Measurements from ENCODE around the gene ZHX3.

The ZHX3 gene

DNA sequence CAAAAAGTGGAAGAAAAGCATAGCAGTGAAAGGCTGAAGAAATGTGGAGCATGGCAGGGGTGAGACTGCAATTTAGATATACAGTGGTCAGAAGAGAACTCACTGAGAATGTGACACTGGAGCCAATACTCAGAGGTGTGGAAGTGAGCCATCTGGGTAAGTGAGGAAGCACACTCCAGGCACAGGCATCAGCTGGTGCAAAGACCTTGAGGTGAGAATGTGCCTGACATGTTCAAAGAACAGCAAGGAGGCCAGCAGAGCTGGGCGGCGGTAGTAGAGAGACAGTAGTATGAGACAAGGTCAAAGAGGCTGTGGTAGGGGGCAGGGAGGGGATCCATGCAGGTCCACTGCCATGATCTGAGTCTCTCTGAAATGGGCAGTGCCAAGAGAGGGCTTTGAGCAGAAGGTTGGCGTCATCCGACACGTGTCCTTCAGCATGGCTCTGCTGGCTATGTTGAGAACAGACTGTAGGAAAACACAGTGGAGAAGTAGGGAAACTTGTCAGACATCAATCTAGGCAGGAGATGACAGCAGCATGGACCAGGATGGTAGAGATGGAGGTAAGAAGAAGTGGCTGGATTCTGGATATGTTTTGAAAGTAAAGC lies 95.8 kb downstream of the ZHX3 start:
- no peak for DNase-seq

DNA sequence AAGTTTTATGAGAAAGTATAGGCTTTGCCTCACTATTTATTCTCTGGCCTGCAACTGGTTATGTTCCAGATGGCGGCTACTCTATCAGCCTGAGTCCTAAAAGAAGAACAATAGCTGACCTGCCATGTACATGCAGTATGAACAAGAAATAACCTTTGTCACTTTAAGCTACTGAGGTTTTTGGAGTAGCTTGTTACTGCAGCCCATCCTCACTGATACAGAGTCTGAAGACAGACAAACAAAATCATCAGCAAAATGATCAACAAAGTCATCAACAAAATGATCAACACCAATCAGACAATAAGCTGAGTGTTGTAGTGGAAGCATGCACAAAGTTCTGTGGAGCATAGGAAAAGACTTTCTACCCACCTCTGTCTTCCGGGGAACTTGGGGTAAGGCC lies 97.7 kb downstream of the ZHX3 start:
- no peak for DNase-seq

DNA sequence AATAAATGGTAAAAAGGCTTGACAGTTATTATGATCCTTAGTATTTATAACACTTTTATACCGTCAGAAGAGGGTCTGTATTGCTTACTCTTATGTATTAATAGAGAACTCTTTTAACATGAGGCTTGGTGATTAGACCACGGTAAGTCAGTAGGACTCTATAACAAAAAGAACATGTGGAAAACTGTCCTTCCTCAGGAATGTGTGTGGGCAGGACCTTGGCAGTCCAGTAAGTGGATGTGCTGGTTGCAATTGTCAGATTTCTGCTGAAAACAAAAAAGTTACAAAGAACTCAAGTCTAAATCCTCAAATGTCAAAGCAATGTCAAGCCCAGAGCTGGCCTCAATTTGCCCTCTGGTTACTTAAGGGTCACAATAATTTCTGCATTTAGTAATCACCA lies 99.1 kb downstream of the ZHX3 start:
- no peak for DNase-seq

DNA sequence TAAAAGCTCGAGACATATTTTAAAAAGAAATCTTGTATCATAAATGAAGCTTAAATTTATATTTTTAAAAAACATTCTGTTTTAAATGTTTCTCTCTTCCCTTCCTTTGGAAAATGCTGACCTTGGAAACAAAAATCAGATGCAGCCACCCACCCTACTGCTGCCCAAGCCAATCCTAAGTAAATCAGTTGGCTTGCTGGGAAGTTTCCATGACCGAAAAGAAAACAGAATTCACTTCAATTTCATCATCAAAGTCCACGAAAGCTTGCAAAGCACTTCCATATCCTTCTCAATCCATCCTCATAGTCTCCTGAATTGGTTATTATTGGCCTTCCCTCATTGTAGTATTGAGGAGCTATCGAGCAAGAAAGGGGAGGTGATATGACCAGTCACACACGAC lies 100.1 kb downstream of the ZHX3 start:
- DNase-seq = no peak

DNA sequence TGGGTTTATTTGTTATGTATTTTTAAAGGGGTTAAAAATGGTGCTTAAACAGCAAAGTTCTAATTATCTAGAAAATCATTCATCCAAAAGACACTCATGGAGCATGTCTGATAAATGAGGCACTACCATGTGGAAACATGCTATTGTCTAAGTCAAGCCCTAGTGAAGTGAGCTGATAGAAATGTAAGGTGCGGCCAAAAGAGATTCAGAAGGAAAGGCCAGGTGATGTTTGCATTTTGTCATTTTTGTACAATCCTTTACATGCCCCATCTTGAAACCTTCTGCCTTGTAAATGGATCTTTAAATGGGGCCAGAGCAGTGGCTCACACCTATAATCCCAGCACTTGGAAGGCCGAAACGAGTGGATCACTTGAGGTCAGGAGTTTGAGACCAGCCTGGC lies 102.9 kb downstream of the ZHX3 start:
- no peak for DNase-seq

DNA sequence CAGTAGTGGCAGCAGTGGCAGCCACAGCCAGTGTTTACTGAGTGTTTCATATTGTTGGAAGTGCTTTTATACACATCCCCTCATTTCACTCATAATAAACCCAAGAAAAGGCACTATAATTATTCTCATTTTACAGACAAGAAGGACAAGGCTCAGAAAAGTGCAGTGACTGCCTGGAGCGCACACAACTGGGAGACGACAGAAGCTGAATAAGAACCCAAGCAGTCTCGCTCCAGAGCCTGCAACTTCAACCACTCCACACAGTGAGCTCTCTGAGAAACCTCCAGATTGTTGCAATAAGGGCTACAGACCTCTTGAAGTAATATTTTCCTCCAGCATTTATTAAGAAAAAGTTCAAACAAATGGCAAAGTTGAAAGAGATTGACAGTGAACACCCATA lies 103.3 kb downstream of the ZHX3 start:
- DNase-seq = no peak

DNA sequence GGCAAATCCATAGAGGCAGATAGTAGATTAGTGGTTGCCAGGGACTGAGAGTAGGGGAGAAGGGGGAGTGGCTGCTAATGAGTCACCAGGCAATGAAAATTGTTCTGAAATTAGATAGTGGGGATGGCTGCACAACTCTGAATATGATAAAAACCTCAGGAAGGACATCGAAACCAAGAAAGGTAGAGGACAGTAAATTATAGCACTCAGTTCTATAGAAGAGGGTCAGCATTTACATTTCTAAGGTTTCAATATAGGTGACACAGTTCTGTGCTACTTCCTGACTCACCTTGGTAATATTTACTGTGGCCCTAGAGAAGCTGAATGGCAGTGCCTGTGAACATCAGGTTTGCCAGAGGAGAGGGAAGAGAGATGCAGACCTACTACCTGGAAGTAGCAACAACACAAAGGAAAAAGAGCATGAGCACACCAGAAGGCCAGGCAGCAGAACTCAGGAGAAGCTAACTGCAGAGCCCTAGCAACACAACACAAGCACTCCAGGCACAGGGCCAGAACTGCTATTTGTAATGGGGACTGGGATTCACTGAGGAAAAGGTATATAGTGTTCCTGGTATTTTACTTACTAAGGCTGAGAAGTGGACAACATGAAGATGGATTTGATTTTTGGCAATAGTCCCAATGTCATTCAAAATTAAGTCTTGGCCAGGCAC lies 104.2 kb downstream of the ZHX3 start:
- DNase-seq = no peak

DNA sequence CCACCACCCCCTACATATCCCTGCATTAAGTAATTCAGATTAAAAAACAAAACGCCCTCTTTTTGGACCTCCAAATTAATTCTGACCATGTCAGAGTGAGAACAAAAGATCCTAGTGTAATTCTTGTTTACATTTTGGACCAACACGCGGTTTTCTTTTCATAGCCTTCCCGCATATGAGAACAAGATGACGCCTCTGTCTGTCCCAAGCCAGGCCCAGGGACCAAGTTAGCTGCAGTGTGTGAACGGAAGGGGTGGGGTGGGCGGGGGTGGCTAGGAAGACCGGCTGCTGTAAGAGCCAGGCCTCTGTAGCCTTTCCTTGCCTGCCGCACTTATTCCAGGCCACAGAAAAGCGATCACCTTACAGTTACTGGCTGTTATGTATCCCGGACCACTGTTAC lies 112.2 kb downstream of the ZHX3 start:
- no peak for DNase-seq

DNA sequence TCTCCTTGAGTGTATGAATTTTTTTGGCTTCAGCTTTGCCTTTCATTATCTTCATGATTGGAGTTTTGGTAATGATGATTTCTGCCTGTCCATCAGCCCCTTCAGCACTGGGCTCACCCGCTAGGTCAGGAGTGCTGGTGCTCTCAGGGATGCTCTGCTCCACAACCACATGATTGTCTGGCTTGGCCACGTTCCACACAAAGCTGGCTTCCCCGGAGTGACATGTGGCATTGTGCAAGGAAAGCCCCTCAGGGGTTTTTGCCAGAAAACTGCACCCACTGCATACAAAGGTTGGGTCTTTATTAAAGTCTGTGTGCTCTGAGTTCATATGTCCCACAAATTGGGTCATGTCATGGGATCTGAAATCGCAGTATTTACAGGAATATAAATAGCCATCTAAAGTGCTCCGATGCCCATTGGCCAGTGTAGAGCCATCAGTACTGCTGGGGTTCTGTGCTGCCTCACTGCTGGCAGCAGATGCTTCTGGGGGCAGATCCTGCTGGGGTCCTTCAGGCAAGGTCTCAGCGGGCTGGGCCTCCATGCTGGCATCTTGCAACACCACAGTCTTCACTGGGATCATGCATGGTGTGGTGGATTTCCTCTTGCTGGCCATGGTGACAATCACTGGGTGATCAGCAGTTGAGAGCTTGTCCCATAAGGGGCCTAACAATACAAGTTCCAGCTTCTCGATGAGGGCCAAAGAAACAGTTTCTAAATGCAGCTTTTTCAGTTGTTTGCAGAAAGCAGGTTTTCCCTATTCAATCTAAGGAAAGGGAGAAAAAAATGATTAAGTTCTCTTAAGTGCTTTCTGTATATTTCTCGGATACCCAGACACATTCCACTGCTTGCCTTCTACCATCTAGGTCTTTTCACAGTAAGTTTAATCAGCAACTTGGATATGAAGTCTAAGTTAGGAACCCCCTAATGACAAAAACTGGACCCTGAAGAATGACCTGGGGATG lies 112.9 kb downstream of the ZHX3 start:
- DNase-seq = no peak

DNA sequence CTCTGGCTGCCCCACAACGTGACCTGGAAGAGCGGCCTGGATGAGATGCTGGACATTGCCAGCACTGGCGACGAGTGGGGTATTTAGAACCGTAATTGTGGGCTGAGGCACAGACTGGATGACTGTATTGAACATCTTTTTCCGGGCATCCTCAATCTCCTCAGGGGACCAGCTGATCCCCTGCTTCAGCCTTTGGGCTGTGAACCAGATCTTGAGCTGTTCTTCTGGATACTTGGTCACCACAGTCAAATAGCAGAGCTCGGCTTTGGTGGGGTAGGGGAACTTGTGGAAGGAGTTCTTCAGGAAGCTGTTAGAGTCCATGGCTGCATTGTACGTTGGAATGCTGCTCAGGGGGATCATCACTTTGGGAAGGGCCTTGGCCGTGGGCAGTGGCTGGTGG lies 113.9 kb downstream of the ZHX3 start:
- no peak for DNase-seq

DNA sequence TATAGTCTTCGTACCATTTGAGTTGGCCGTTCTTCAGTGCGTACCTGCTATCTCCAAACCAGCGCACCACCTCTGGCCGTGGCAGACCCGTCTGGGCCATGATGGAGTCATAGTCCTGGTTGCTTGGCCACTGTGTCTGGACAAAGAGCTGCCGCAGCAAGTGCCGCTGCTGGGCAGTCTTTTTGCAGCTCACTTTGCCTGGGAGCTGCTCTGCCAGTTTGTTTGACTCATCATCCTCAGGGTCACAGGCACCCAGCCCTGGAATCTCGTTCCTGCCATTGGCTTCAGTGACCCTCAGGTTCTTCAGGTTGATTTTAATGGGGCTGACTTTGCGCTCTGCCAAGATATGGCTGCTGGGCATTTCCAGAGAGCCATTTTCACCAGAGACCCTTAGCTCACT lies 115.1 kb downstream of the ZHX3 start:
- no peak for DNase-seq

DNA sequence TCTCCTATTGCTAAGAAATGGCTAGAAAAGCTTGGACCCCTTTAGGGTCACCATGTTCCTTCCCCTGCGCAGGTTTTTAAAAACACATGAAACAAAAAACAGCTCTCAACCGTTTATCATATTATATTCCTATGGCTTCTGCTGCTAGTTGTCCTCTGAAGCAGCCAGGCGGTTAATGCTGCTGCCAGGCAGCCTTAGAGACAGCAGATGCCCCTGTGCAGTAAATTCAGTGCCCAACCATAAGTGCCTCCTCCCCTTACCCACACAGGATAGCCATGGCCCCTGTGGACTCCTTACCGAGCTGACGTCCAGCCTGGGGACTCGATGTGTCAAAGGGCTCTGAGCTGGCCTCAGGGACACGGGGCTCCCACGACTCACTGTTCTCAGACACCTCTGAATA lies 115.8 kb downstream of the ZHX3 start:
- DNase-seq = no peak

DNA sequence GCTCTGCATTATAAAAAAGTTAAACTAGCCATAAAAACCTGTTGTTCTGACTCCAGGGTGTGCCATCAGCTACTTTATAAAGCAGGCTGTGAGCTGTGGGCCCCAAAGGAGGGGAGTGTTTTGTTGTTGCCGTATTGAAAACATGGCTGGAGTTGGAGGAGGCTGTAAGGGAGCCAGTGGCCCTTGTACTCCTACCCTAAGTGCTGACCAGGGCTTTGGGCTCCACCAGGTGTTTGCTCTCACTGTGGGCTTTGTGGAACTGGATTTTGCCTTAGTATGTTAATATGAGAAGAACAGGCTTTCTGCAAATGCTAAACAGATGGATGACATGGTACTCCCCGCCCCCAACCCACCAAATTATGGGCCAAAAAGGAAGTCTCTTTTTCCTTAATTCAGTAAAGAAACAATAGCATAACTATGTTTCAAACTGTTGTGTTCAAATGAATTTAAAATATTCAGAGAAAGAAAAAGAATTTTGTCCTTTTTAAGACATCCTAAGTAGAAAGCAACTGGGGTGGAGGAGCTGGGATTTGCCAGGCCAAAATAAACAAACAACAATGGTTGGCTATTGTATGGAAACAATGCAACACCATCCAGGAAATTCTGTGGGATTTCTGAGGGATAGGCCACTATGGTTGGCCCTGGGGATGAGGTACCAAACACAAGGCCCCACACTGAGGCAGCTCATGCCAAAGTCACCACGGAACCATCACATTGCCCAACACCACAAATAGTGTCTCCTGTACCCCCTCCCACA lies 116.9 kb downstream of the ZHX3 start:
- DNase-seq = no peak

DNA sequence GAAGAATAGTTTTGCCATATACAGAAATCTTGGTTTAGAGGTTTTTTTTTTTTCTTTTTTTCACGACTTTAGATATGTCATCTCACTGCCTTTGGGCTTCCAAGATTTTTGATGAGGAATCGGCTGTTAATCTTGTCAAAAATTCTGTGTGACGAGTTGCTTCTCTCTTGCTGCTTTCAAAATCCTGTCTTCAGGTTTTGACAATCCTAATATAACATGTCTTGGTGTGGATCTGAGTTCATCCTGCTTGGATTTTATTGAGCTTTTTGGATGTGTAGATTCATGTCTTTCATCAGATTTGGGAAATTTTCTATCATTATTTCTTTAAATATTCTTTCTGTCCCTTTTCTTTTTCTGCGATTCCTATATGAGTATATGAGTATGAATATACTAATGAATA lies 119.1 kb downstream of the ZHX3 start:
- no peak for DNase-seq

DNA sequence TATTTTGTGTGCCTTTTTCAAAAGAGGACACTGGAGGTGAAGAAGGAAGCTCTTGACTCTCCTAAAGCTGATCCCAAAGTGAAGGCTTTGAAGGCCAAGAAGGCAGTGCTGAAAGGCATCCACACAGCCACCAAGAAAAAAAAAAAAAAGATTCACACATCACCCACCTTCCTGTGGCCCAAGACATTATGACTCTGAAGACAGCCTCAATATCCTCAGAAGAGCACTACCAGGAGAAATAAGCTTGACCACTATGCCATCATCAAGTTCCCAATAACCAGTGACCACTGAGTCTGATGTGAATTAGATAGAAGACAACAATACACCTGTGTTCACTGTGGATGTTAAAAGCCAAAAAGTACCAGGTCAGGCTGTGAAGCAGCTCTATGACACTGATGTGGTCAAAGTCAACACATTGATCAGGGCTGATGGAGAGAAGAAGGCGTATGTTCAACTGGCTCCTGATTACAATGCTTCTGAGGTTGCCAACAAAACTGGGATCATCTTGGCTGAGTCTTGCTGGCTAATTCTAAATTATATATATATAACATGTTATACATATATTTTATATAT lies 120.8 kb downstream of the ZHX3 start:
- no peak for DNase-seq

DNA sequence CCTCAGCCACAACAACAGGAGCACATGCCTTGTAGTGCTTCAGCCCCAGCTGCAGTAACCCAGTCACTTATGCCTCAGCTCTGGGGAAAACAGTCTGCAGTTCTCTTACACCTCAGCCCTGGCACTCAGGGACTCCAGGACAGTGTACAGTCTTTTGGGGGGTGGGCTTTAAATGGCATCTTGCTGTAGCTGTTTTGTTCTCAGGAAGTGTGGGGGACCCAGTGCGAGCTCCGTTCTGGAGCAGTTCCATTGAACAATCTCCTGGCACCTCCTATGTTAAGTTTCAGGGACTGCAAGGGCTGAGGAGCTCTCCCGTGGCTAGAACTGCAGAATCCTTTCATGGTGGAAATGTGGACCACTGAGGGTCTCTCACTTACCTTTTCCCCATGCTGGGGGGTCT lies 125.0 kb downstream of the ZHX3 start:
- DNase-seq = no peak

DNA sequence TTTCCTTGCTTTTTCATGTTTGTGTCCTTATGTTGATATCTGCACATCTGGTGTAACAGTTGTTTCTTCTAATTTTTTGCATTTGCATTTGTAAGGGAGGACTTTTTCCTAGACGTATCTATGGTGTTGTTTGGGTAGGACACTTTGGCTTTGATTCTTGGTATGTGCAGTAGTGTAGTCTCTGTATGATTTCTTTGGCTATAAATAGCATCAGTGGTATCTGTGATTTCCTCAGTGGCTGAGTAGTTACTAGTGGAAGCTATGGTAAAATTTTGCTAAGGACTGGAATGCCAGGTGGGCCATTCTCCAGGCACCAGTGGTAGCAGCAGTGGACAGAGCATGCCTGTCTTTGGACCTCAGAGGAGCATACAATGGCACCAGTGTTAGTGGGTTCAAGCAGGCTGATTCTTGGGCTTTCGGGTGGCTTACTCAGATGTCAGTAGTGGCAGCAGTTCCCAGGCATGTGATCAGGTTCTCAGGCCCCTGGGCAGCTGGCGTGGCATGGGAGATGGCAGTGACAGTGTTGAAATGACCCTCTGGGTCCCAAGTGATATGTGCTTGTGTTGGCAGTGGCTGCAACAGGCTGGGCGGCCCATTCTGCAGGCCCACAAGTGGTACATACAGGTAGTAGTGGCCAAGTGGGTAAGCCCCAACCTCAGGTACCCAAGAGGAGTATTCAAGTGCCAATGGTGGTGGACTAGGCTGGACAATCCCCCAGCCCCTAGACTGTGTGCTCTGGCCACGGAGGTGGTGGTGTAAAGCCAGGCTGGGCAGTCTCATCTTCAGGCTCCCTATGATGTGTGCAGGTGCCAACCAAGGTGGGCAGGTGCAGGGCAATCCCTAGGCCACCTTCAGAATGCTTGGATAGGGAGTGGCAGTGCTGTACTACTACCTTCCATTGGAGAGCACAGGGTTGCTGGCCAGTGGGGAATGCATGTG lies 125.7 kb downstream of the ZHX3 start:
- DNase-seq = no peak

DNA sequence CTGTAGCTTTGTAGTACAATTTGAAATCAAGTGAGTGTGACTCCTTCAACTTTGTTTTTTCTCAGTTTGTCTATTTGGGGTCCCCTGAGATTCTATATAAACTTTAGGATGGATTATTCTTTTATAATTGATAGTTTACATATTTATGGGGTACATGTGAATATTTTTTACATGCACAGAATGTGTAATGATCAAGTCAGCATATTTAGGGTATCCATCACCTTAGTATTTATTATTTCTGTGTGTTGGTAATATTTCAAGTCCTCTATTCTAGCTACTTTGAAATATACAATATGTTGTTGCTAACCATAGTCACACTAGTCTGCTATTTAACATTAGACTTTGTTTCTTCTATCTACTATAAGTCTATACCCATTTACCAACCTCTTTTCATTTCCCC lies 129.9 kb downstream of the ZHX3 start:
- DNase-seq = no peak

DNA sequence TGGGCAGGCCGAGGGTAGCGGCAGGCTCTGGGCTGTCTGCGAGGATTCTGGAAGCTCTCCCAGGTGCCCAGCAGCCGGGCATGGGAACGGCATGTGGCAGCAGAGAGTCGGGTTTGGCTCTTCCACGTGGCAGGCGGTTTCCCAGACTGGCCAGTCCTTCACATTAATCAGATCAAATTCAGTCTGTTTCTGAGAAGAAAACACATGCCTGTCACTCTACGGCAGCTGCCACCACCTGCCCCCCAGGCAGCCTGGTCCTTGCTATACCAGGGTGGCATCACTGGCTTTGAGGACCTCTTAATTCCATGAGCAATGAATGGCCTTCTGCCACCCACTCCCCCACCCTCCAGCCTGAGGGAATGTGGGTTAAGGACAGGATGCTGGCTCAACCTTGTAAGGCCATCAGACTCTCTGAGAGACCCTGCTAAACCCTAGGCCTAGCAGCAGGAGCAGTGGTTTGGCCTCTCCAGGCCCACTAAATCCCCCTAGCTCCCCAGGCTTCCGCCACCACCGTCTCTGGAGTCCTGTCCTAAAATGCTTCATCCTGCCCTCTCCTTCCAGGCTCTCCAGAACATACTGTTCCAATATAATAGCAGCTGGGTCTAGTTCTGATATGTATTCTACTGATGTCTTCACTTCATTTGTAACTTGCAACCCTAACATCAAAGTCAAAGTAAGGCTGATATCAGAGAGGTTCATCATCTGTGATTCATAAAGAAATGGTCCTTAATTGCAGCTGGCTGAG lies 132.3 kb downstream of the ZHX3 start:
- no peak for DNase-seq

DNA sequence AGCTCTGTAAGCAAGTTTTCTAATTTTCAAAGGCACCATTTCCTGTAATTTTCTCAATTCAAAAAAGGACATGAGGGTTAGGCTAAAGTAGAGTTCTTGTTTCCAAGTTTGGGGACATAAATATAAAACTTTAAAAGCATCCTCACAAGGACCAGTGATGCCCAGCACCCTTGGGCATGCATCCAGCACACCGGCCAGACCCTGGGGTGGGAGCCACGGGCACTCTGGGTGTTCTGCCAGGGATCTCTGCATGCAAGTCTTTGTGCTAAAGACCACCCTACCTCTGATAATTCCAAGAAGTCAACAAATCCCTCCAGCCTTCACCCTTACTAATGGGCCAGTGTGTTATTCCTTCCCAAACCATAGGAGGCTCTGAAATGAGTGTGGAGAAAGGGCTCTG lies 133.7 kb downstream of the ZHX3 start:
- no peak for DNase-seq

DNA sequence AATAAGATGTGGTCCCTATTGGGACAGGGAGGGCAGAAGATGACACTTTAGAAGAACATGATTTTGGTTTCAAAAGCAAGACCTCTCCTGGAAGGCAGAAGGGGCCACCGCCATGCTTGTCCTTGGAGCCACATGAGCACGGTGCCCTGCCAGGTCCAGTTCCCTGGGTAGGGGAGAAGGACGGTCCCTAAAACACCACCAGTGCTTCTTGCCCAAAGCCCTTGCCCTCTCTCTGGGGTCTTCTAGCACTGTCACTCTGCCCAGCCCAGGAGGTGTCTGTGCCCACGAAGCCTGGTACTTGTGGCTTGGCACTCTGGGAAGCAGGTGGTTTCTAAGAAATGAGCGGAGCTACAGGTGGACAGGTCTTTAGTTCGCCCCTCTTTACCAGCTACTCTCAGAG lies 134.1 kb downstream of the ZHX3 start:
- DNase-seq = no peak

Measured in NCI-H748 treated with DMSO at 0.1 percent for 48 hours (cell line).